ENCODE measurements around the gene GDF7. TPM values are rescaled to one million over a fixed set of nuclear protein-coding genes. Genes with fewer than 3 reads are reported as not detected.

The GDF7 gene
- total RNA-seq, 4 donors from 2014 or later, result 0.26 to 1.9 (median 0.78) TPM

DNA sequence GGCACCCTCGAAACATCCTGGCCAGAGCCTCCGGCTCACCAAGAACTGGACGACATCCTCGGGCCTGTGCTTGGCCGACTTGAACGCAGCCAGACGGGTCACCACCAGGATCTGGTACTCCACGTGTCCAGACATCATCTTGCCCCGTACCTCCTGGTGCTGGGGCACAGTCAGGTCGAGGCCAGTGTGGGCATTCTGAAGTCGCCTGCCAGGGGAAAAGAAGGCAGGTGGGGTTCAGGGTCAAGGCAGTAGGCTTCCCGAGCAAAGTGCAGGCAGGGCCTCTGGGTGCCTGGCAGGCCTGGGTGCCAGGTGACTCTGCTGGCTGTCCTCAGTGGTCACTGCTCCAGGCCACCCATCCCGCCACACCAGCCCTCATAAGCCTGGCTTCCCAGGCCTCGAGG lies 21.6 kb upstream of the GDF7 start:
- peak overlapping the region in 1 of 4 donors; percentile 11 for H3K27ac ChIP-seq
- intact Hi-C loops (cut with DNase I), result loop anchor here (10.0 kb wide), 1 partner anchor 230 kb away; no protein-coding TSS in a partner anchor
- DNase-seq, result no peak
- WGBS, 2 donors, result no CpG with 5 or more reads among the region's 14 CpGs
- peaks cover 16 to 45% (median 33%) of the 10 kb centered on the region in 3 donors for H3K4me1 ChIP-seq
- no peaks in the 10 kb centered on the region for H3K27me3 ChIP-seq
- H3K36me3 ChIP-seq, result peaks cover 6 to 64% (median 10%) of the 10 kb centered on the region in 3 donors
- no peak overlapping the region for H3K4me3 ChIP-seq
- no peaks in the 10 kb centered on the region for H3K9me3 ChIP-seq
- TF ChIP-seq CTCF (IDR thresholded peaks at IDR 0.05) (no peak), POLR2A (IDR thresholded peaks at IDR 0.05) (no peak)

- H3K9me3 ChIP-seq, result no peaks in the 10 kb centered on the region
- no peaks in the 10 kb centered on the region for H3K27me3 ChIP-seq
- peaks cover 1 to 59% (median 10%) of the 10 kb centered on the region in 3 donors for H3K36me3 ChIP-seq
- H3K4me1 ChIP-seq, result peaks cover 18 to 48% (median 34%) of the 10 kb centered on the region in 3 donors
- WGBS, 2 donors, result 83 to 86% methylated on average over 5 to 8 of the region's 10 CpGs
- intact Hi-C loops (cut with DNase I), result loop anchor here (10.0 kb wide), 1 partner anchor 231 kb away; no protein-coding TSS in a partner anchor
- no peak for DNase-seq
- no peak overlapping the region for H3K4me3 ChIP-seq
- TF ChIP-seq CTCF (IDR thresholded peaks at IDR 0.05) (no peak), POLR2A (IDR thresholded peaks at IDR 0.05) (no peak)
- peak overlapping the region in 1 of 4 donors; percentile 11 for H3K27ac ChIP-seq
These were observed 21.2 kb upstream of the GDF7 start for GRCh38 chr2:20645761-20646160.

GRCh38 chr2:20646446-20646845 lies 20.5 kb upstream of the GDF7 start:
- no peak for DNase-seq
- Histone ChIP-seq H3K27me3 (no peaks in the 10 kb centered on the region), H3K36me3 (peaks cover 0 to 52% (median 10%) of the 10 kb centered on the region in 3 donors), H3K9me3 (no peaks in the 10 kb centered on the region), H3K4me3 (no peak overlapping the region), H3K27ac (peak overlapping the region in 1 of 4 donors; percentile 24), H3K4me1 (peaks cover 20 to 52% (median 36%) of the 10 kb centered on the region in 3 donors)
- TF ChIP-seq CTCF (IDR thresholded peaks at IDR 0.05) (no peak), POLR2A (IDR thresholded peaks at IDR 0.05) (no peak)
- intact Hi-C loops (cut with DNase I), result loop anchor here (10.0 kb wide), 1 partner anchor 232 kb away; no protein-coding TSS in a partner anchor
- WGBS, 2 donors, result 96 to 97% methylated on average over 7 to 13 of the region's 20 CpGs

DNA sequence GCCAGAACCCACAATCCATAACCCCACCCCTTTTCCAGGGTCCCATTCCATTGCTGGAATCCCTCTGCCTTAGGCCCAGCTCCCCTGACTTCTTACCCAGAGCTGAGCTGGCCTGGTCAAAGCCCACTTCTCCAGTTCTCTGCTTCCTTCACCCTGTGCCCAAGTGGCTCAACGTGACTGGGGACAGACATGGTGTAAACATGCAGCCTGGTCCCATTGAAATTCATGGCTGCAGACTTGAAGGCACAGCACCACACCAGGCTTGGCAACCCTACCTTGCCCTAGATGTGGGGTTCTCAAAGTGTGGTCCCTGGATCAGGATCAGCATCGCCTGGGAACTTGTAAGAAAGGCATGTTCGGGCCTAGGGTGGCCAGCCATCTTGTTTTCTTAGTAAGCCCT lies 19.7 kb upstream of the GDF7 start:
- WGBS, 2 donors, result 38 to 94% methylated on average over 1 to 3 of the region's 3 CpGs
- no peaks in the 10 kb centered on the region for H3K9me3 ChIP-seq
- DNase-seq, result no peak
- H3K4me3 ChIP-seq, result no peak overlapping the region
- H3K27ac ChIP-seq, result peak overlapping the region in 3 of 4 donors; percentile 3 to 98 (median 24)
- TF ChIP-seq POLR2A (IDR thresholded peaks at IDR 0.05), result no peak
- TF ChIP-seq CTCF (IDR thresholded peaks at IDR 0.05), result no peak
- peaks cover 0 to 46% (median 10%) of the 10 kb centered on the region in 3 donors for H3K36me3 ChIP-seq
- intact Hi-C loops (cut with DNase I), result loop anchor here (10.0 kb wide), 1 partner anchor 232 kb away; no protein-coding TSS in a partner anchor
- H3K27me3 ChIP-seq, result no peaks in the 10 kb centered on the region
- H3K4me1 ChIP-seq, result peaks cover 23 to 52% (median 32%) of the 10 kb centered on the region in 3 donors

GRCh38 chr2:20647738-20648137 lies 19.2 kb upstream of the GDF7 start:
- DNase-seq, result no peak
- Histone ChIP-seq H3K4me1 (peaks cover 23 to 46% (median 27%) of the 10 kb centered on the region in 3 donors), H3K9me3 (no peaks in the 10 kb centered on the region), H3K4me3 (no peak overlapping the region), H3K27ac (peak overlapping the region in 3 of 4 donors; percentile 3 to 98 (median 6)), H3K27me3 (no peaks in the 10 kb centered on the region), H3K36me3 (peaks cover 0 to 43% (median 10%) of the 10 kb centered on the region in 3 donors)
- WGBS, 2 donors, result 86 to 93% methylated on average over 5 to 6 of the region's 8 CpGs
- intact Hi-C loops (cut with DNase I), result loop anchor here (10.0 kb wide), 1 partner anchor 233 kb away; no protein-coding TSS in a partner anchor
- TF ChIP-seq POLR2A (IDR thresholded peaks at IDR 0.05) (no peak), CTCF (IDR thresholded peaks at IDR 0.05) (no peak)
